Peyer's patch (tissue), 4 donors: ENCODE data around the gene FCN1.

ENCODE experiments used
- CTCF ChIP-seq, 6 experiments: fragments of 450-650 bp in 4 of 6; fragments of 200-600 bp in 2 of 6; sonication (generic) in 1 of 6; IDR thresholded peaks; one replicate each; pipeline ENCODE4 v1.5.1; 2017 to 2019; ENCODE audit warnings: antibody characterized with exemption in 6 of 6, mild to moderate bottlenecking in 3 of 6, moderate library complexity in 1 of 6
- POLR2A ChIP-seq, 2 donors: fragments of 450-650 bp; IDR thresholded peaks; one replicate each; pipeline ENCODE4 v1.5.1; 2017; ENCODE audit warnings: antibody characterized with exemption in 2 of 2, mild to moderate bottlenecking in 2 of 2, moderate library complexity in 2 of 2

- TF ChIP-seq CTCF (IDR thresholded peaks at IDR 0.05) (no peak), POLR2A (IDR thresholded peaks at IDR 0.05) (no peak)
Measured at GRCh38 chr9:134916161-134916665, 1.5 kb downstream of the FCN1 start.
